GM19467 (cell line): ENCODE results near the gene SRPK2.
"Not testable (repeated sequence)": the region's sequence is repeated elsewhere in the genome, so short reads cannot be mapped to it uniquely, and the experiment has no call there.

Experiments used
- ATAC-seq: cut with Tn5 transposase; IDR thresholded peaks from one replicate; pipeline ENCODE4 v1.9.1; 2021; ENCODE audit warnings: mild to moderate bottlenecking, moderate library complexity; ENCODE audit not compliant: unreplicated experiment

SRPK2 gene

GRCh38 chr7:105268511-105269392 lies 120.0 kb downstream of the SRPK2 start:
- ATAC-seq: peak; percentile 49

GRCh38 chr7:105268056-105268455 lies 120.7 kb downstream of the SRPK2 start:
- no peak for ATAC-seq

- no peak for ATAC-seq
Observed at GRCh38 chr7:105267244-105267643, 121.5 kb downstream of the SRPK2 start.

DNA sequence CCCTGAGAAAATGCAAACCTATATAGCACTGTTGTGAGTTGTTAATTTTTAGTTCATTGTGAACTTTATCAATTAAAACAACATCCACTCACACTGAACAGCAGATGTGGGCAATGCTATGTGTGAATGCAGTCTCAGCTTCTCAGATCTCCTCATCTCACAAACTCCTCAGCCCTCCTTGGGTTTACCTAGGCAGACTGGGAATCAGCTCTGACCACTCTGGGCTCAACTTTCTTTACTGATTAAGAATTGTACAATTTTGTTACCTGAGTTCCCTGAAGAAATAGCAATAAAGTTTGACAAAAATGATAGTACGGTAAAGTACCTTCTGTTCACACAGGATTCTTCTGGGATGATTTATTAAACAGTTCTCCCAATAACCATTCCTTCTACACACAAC lies 124.0 kb downstream of the SRPK2 start:
- no peak for ATAC-seq

DNA sequence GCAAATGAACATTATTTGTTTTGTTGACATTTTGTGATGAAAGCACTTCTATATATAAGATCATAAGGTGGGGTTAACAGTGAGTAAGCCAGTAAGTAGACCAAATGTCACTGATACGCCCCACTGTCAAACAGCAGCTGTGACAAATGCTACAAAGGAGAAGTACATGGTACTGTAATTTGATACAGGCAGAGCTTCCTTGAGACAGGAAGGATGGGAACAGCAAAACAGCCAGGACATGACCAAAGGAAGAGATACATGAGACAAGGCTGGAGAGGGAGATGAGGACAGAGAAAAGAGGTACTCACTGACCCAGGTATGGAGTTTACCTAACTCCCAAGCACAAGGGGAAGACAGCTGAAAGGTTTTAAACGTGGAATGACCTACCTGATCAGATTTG lies 127.0 kb downstream of the SRPK2 start:
- ATAC-seq: no peak

DNA sequence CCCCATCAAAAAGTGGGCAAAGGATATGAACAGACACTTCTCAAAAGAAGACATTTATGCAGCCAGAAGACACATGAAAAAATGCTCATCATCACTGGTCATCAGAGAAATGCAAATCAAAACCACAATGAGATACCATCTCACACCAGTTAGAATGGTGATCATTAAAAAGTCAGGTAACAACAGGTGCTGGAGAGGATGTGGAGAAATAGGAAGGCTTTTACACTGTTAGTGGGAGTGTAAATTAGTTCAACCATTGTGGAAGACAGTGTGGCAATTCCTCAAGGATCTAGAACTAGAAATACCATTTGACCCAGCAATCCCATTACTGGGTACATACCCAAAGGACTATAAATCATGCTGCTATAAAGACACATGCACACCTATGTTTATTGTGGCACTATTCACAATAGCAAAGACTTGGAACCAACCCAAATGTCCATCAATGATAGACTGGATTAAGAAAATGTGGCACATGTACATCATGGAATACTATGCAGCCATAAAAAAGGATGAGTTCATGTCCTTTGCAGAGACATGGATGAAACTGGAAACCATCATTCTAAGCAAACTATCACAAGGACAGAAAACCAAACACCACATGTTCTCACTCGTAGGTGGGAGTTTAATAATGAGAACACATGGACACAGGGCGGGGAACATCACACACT lies 128.4 kb downstream of the SRPK2 start:
- ATAC-seq: not testable (repeated sequence)

- ATAC-seq: not testable (repeated sequence)
Observed at GRCh38 chr7:105258919-105259318, 129.8 kb downstream of the SRPK2 start.

- no peak for ATAC-seq
Observed at GRCh38 chr7:105257338-105257737, 131.4 kb downstream of the SRPK2 start.

- no peak for ATAC-seq
Observed at GRCh38 chr7:105256761-105257231, 131.9 kb downstream of the SRPK2 start.

DNA sequence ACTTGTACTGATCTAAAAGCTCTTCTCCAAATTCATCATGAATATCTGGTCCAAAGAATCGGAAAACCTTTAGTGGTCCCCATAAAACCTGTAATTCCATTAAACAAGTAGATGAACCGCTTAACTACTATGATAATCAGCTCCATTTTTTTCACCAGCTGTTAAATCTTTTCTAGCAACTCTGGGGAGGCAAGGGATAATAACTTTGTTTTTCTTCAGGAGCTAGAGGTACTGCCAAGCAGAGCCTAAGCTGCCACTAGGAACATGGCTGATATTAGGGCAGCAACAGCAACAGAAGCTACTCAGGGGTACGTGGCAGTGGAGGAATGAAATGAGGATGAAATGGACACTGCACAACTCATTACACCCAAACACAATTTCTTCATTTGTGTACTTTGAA lies 138.0 kb downstream of the SRPK2 start:
- no peak for ATAC-seq

DNA sequence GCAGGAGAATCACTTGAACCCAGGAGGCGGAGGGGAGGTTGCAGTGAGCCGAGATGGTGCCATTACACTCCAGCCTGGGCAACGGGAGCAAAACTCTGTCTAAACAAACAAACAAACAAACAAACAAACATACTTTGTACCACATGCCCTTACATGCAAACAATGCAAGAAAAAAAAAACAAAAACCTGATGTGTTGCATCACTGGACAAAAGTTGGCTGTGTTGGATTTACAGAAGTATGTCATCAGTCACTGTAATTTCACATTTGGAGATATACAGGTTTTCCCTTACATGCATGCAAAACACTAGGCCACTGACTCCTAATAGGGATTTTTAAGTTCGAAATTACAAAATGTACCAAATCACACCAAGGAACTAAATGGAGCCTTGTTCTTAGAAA lies 138.5 kb downstream of the SRPK2 start:
- ATAC-seq: no peak

DNA sequence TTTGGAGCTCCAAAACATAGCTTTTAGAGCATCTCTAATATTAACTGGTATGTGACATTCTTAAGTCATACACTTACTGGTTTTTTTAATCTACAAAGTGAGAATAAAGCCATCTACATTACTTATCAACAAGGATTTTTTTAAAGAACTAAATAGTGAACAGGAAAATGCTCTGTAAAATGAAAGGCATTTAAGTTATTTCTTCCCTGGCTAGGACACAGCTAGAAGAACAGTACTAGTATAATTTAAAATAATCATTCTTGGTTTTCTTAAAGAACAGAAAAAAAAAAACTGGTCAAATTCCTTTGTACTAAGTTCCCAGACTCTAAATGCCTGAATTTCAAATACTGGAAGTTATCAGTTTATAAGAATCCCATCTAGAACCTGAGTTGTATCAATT lies 139.5 kb downstream of the SRPK2 start:
- no peak for ATAC-seq

- ATAC-seq: no peak
Observed at GRCh38 chr7:105246679-105247078, 142.0 kb downstream of the SRPK2 start.

GRCh38 chr7:105246256-105246655 lies 142.5 kb downstream of the SRPK2 start:
- ATAC-seq: no peak

GRCh38 chr7:105245398-105246114 lies 143.2 kb downstream of the SRPK2 start:
- no peak for ATAC-seq

DNA sequence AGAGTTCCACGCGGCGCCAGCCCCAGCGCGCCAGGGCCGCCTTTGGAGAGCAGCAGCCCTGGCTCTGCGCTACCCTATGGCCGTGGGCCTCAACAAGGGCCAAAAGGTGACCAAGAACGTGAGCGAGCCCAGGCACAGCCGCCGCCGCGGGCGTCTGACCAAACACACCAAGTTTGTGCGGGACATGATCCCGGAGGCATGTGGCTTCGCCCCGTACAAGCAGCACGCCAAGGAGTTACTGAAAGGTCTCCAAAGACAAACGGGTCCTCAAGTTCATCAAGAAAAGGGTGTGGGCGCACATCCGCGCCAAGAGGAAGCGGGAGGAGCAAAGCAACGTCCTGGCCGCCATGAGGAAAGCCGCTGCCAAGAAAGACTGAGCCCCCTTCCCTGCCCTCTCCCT lies 144.1 kb downstream of the SRPK2 start:
- no peak for ATAC-seq

- no peak for ATAC-seq
Observed at GRCh38 chr7:105241198-105241597, 147.5 kb downstream of the SRPK2 start.

DNA sequence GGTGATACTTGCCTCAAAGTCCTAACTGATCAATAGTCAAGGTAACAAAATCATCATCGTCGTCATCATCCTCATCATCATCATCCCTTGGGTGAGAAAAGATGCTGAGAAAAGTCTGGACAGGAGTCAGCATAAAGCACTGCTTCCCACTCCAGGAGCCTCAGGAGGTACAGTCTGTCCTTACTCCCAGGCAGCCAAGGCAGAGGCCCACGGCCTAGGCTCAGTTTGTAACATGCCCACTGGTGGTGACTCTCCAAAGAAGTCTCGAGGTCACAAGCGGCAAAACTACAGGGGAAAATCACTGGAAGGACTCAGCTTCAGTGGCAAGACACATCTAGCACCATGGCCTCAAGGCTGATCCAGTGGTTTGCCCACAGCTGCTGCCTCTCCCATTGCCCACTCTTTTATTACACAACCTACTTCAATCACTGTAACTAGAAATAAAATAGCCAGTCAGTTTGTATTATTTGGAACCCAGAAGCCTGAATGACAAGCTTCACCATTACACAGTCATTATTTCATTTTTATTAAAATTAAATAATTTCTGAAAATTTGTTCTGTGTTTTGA lies 150.4 kb downstream of the SRPK2 start:
- ATAC-seq: no peak

DNA sequence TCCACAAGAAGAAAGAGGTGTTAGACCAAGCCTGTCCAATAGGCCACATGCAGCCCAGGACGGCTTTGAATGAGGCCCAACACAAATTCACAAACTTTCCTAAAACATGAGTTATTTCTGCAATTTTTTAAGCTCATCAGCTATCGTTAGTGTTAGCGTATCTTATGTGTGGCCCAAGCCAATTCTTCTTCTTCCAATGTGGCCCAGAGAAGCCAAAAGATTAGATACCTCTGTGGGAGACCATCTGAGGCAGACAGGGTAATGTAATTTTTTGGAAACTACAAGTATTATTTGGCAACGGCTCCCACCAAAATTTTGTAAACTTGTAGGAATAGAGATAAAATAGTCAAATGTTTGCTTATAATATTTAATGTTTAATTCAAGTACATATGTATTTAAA lies 153.8 kb downstream of the SRPK2 start:
- ATAC-seq: no peak

DNA sequence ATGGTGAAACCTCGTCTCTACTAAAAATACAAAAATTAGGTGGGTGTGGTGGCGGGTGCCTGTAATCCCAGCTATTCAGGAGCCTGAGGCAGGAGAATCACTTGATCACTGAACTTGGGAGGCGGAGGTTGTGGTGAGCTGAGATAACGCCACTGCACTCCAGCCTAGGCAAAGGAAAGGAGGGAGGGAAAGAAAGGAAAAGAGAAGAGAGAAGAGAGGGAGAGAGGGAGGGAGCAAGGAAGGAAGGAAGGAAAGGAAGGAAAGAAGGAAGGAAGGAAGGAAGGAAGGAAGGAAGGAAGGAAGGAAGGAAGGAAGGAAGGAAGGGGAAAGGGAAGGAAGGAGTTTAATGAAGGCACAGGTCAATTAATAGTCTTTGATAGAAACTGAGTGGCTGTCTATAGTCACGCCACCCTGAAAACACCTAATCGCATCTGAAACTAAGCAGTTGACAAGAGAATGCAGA lies 155.9 kb downstream of the SRPK2 start:
- ATAC-seq: not testable (repeated sequence)

GRCh38 chr7:105230486-105230885 lies 158.2 kb downstream of the SRPK2 start:
- no peak for ATAC-seq
